ENCODE data around the gene TPH1.

TPH1 gene

DNA sequence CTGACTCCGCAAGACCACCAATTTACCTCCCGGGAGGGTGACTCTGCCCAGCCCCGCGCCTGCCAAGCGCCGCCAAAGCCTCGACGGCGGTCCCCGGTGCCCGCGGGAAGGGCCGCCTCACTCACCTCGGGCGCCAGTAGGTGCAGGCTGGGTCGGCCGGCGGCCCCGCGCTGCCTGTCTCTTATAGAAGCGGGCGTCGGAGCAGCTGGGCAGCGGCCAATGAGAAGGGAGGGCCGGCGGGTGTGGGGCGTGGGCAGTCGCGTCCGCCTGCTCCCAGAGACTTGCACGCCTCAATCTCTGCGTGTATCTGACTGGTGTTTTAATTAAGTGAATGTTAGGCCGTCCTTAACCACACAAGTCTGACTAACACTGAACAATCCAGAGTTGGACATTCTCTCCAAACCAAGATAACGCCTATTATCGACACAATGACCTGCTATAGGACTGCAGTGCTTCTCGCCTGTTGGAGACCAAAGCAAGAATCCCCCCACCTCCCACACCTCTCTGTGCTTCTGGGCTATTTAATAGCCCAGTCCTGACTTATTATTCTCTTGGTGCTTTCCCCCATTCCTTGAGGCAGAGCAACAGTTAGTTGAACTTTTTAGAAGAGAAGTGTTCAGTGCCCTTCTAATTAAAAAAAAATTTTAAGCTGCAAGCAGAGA, at the start of gene TPH1:
TSS of gene TPH1 (minus strand) at position 154 of the 662 bp plus-strand sequence. CDS start 5,507 bp downstream, outside the sequence.
- DNase-seq (ENCODE audit: low read depth in 2 of 2): no peak

GRCh38 chr11:18093959-18094358, 47.9 kb upstream of the TPH1 start:
- DNase-seq (ENCODE audit: low read depth in 2 of 2): no peak

GRCh38 chr11:18091731-18092130, 45.7 kb upstream of the TPH1 start:
- no peak for DNase-seq (ENCODE audit: low read depth in 2 of 2)

DNA sequence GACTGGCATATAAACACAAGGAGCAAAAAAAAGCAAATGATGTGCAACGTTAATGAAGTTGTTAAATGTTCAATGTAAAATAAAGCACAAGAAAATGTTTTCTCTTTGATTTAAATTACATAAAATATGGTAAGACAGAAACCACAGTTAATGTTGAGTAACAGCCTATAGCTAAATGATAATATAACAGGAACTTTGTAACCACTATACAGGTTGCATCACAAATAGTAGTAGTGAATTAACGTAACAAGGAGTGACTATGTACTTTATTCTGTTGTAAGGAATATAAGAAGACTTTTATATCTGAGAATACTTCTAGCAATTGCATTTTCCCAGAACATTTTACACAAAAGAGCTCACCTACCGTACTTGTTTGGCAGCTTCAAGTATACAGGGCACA, 42.9 kb upstream of the TPH1 start:
- DNase-seq (ENCODE audit: low read depth in 2 of 2): no peak

DNA sequence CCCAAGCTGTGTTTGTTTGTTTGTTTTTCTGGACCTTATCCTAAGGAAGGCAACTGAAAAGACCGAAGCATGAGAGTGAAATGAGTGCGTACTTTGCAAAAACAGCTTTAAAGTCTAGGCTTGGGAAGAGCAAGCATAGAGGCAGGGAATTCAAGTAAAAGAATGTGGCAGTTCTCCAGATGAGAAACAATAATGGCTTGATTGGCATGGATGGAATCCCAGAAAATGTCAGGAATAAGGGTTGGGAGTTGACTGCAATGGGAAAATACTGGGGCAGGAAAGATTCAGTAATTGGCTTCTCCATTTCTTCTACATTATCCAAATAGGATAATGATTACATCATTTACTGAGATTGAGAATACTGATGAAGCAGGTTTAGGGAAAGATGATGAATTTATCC, 42.3 kb upstream of the TPH1 start:
- no peak for DNase-seq (ENCODE audit: low read depth in 2 of 2)

- DNase-seq (ENCODE audit: low read depth in 2 of 2): no peak
These were observed 35.5 kb upstream of the TPH1 start for GRCh38 chr11:18081551-18081950.

DNA sequence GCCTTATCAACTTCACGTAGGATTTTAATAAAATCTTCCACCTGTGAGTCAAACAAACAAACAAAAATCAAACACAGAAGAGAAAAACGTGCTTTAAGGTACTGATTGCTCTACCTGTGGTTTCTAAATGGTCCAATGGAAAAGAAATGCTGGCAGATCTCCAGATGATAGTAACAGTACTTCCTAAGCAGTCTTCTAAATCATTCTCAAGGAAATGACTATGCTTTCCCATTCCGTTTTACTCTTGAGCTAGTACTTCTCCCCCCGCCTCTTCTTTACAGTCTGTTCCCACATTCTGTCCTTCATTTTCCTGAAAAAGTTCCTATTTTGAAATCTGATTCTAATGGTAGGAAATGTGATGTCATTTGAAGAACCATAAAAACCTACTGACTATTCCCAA, 34.4 kb upstream of the TPH1 start:
- no peak for DNase-seq (ENCODE audit: low read depth in 2 of 2)

GRCh38 chr11:18078909-18079308, 32.8 kb upstream of the TPH1 start:
- no peak for DNase-seq (ENCODE audit: low read depth in 2 of 2)

GRCh38 chr11:18075444-18075843, 29.4 kb upstream of the TPH1 start:
- no peak for DNase-seq (ENCODE audit: low read depth in 2 of 2)

DNA sequence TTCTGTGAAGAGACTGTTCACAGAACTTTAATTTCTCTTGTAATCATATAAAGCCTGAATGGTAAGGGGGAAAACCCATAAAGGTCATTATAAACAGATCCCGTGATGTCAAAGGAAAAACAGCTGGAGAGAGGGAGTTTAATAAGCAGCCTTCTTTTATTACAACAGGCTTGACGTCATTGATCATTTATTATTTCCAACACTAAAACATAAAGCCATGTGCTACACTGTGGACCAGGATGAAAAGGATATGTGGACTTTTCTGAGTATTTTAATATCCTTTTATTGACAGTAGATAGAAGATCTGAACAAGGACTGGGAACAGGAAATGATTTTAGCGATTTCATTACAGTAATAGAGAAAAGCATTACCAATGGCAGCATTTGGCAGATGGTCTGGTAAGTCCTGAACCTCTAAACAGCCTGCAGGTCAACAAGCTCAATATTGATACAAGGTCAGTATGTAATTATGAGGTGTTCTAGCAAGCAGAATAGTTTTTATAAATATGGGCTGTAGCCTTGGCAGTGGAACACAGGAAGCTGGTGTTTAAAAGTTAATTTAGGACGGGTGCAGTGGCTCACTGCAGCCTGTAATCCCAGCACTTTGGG, 25.1 kb upstream of the TPH1 start:
- no peak for DNase-seq (ENCODE audit: low read depth in 2 of 2)

- DNase-seq (ENCODE audit: low read depth in 2 of 2): no peak
These were observed 21.3 kb upstream of the TPH1 start for GRCh38 chr11:18067372-18067771.

DNA sequence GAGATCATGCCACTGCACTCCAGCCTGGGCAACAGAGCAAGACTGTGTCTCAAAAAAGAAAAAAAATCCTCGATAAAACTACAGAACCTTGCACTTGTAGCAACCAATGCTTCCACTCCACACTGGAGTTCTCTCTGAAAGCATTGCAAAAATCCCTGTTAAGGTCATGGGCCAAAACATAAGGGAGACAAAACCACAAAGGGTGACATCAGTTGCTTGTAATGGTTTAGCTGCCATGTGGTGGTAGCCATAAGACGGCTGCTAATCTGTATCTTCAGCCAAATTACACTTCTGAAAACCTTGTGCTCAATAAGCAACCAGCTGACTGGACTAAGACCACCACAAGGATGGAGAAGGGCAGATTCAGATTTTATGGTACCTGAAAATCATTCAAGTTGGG, 20.6 kb upstream of the TPH1 start:
- DNase-seq (ENCODE audit: low read depth in 2 of 2): no peak

- DNase-seq (ENCODE audit: low read depth in 2 of 2): no peak
These were observed 19.5 kb upstream of the TPH1 start for GRCh38 chr11:18065572-18065971.

GRCh38 chr11:18064450-18065054, 18.5 kb upstream of the TPH1 start:
- no peak for DNase-seq (ENCODE audit: low read depth in 2 of 2)

DNA sequence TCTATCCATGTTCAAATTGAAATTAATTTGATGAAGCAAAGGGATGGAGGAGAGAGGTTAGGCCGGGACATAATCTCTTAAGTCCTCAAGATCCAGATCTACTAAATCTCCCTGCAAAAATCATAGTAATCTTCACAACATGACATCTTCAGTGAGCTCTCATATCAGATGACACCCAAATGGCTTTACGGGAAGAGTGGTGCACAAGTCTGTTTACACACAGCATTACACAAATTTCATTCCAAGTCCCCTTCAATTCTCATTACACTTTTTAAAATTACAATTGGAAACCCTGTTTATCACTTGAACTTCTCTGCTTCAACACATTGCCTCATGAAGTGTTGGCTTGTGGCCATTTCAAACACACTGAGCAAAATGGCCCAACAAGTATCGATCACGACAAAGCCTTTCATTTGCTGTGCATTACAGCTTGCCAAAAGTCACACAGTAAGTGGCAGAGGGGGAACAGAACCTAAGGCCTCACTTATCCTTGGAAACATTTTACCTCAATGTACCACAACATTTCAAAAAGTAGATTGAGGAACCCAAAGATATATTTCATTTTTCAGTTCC, 17.9 kb upstream of the TPH1 start:
- no peak for DNase-seq (ENCODE audit: low read depth in 2 of 2)

DNA sequence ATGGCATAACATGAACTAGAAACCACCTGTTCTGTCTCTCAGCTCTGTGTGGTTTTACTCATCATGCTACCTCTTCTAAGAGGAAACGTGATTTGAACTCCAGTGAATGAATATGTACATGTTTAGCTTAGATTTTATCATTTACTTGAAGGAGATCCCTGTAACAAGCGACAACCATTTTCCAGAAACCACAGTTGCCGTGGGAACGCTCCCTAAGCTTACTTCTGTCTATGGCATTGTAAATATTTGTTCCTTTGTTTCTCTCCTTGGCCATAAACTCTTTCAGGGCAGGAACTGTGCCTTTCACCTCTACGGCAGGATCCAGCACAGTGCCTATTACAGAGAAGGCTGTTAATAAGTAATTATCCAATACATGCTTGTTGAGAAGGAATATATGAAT, 17.1 kb upstream of the TPH1 start:
- DNase-seq (ENCODE audit: low read depth in 2 of 2): no peak

DNA sequence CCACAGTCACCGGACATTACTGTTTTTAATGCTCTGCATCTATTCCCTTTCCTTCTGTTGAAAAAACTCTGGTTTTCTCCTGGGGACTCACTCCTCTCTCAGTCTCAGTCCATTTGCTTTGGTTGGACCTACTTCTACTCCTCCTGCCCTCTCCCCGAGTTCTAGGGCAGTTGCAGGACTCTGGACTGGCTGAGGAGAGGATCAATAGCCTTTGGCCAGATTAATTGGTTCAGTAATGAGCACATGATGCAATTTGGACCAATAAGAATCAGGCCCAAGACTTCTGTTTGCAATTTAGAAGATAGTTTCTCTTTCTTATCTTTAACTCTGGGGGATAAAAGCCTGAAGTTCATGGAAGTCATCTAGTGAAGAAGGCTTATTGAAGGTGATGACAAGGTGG, 15.3 kb upstream of the TPH1 start:
- DNase-seq (ENCODE audit: low read depth in 2 of 2): no peak

DNA sequence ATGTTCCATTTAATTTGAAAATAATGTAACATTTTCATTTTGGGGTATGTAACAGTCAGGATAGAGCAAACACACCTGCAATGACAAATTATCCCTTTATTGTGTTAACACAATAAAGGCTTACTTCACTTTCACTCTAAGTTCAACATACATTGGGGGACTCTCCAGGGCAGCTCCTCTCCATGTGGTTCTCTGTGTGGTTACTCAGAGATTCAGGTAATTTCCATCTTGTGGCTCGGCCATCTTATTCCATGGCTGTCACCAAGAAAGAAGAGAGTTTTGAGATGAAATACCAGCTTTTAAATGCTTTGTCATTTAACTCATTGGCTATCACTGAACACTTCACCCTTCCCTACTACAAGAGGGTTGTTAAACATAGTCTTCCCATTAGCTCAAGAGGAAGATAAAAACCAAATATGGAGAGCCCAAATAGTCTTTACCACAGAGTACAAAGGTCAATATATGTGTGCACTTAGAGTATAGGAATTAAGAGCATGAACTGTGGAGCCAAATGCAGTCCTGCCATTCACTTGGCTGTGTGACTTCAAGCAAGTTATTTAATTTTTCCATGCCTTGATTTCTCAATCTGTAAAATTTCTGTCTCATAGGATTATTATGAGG, 10.6 kb upstream of the TPH1 start:
- DNase-seq (ENCODE audit: low read depth in 2 of 2): no peak

DNA sequence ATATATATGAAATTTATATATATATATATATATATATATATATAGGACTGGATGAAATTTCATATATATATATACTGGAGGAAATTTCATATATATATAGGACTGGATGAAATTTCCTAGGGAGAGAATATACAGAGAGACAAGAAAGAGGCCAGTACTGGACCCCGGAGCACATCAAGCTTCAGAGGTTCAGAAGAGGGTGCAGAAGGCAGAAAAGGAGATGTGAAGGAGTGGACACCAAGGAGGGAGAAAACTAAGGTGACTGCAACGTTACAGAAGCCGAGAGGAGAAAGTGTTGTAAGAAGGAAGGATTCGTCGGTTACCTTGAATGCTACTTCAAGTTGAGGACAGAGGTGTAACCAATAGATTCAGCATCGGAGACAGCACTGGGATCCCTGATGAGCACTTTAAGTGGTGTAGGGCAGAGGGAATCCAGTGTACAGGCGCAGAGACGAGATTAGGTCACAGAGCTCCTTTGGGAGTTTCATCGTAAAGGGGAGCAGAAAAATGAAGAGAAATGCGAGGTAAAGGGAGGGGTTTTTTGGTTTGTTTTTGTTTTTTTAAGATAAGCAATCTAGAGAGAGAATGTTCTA, 8.5 kb upstream of the TPH1 start:
- no peak for DNase-seq (ENCODE audit: low read depth in 2 of 2)

GRCh38 chr11:18050848-18051247, 4.8 kb upstream of the TPH1 start:
- no peak for DNase-seq (ENCODE audit: low read depth in 2 of 2)

- no peak for DNase-seq (ENCODE audit: low read depth in 2 of 2)
These were observed 9.6 kb downstream of the TPH1 start for GRCh38 chr11:18036456-18036855.

DNA sequence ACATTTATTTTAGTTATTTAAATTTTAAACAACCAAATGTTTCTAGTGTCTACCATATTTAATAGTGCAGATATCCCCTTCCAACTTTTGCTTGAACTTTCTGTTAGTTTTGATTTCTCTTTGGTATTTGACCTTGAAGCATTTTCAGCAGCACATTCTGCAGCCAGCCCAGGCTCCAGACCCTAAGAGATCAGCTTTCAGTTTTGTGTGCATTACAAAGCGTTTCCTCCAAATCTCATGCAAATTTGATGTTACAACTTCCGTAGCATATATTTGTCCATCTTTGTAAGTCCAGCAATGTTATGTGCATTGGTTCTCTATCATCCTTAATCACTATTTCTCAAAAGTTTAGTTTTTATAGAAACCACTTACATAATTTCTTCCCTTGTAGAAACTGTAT, 18.6 kb downstream of the TPH1 start:
- no peak for DNase-seq (ENCODE audit: low read depth in 2 of 2)

All from stimulated activated CD8-positive, alpha-beta memory T cell treated with anti-CD3 and anti-CD28 coated beads, Interleukin-7, amount 100 ng/mL, for 4 hours (primary cell).